GM04503 (cell line): ENCODE results near the gene SLC6A6.
A peak's percentile ranks its signal among the peaks of the same experiment; 100 is the strongest.

ENCODE experiments used
- DNase-seq: peaks from one replicate; pipeline ENCODE4 v3.0.0-alpha.2; 2012; ENCODE audit warnings: low read depth

The SLC6A6 gene

DNA sequence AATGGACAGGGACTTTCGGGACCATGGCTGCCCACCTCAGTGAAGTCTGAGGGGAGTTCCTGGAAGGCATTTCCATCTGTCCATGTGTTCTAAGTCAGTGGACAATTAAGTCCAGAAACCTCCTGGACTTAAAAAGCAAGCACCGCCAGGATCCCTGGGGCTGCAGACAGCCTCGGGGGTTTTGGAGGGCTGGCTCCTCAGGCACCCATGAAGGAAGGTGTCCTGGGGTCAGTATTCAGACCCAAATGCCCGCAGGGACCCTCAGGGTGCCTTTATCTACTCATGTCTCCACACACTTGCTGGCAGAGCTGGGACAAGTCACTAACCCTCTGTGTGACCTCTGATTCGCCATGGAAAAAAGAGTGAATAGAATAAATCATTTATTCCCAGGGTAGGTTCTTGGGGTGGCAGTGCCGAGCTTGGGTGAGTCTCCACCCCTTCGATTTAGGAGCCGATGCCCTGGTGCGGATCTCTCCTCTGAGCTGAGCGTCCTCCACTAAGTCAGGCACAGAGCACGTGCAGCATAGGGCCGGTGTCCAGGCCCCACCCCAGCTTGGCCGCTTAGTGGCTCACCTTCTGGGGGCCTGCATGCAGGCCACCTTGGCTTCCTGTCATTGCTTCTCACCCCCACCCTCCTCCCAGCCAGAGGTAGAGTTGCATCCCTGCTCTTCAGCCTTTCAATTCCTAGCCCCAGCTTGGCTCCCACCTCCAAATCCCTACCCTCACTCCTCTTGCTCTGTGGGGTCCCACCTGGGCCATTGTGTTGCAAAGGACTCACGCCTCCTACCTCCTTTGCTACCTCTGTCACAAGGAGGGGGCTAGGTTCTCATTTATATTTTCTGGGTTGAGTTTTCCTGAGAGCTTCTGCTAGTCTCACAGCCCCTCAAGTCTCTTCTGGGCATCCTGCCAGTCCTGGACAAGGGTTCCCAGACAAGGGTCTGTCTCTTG lies 19.9 kb downstream of the SLC6A6 start:
- DNase-seq: no peak

GRCh38 chr3:14423197-14423743 lies 20.9 kb downstream of the SLC6A6 start:
- DNase-seq: no peak

- DNase-seq: no peak
Measured at GRCh38 chr3:14423963-14424362, 21.6 kb downstream of the SLC6A6 start.

GRCh38 chr3:14424711-14425580 lies 22.5 kb downstream of the SLC6A6 start:
- no peak for DNase-seq

DNA sequence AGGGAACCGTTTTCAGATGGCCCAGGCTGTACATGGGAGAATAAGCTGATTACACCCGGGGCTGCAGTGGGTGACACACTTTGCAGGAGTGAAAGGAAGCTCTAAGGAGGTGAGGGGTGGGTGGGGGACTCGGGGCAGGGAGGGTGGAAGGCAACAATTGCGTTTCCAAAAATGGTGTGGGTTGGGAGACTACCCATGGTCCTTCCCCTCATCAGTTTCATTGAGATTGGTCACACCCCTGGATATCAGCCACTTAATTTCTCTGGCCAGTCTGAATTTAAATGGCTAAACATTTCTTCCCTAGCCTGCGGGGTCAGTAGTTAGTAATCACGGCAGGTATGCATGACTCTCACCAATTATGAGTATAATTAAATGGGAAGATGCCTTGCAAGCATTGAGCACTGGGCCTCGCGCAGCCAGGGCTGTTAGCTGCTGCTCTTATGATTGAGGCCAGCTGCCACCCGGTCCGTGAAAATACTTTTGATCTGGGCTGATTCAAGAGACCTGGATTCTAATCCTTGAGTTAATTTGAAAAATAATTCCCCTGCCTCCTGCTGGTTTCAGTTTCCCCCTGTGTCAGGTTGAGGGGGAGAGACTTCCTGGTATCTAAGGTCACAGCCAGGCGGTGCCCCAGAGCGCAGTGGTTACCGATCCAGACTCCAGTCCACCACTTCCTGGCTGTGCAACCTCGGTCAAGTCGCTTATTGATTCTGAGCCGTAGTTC lies 23.3 kb downstream of the SLC6A6 start:
- DNase-seq: no peak

DNA sequence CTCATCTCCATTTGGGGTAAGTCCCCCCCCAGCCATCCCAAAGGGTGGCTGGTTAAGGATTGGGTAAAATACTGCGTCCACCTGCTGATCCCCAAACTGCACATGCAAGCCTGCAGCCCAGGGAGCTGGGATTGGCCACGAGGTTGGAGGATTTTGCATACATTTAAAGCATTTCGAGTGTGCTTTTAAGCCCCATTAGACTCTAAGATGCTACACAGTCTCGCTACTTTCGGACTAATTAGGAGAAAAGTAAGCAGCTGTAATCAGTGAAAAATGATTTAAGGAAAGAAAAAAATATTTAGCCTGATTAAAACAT lies 23.9 kb downstream of the SLC6A6 start:
- no peak for DNase-seq

GRCh38 chr3:14428087-14429033 lies 26.0 kb downstream of the SLC6A6 start:
- no peak for DNase-seq

DNA sequence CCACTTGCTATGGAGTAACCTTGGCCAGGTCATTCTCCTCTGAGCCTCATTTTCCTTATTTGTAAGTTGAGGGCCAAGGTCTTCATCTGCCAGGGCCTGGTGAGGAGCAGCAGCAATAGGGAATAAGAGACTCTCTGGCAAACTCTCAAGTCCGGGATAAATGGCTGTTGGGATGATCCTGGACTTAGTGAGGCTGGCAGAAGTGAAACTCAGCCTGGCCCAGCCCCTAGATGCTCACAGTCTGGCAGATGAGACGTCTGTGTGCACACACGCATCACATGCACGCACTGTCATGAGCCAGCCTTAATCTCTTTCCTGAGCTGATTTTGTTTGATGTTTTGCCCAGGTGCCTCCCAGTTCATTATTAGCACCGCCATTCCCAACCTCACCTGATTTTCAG lies 26.8 kb downstream of the SLC6A6 start:
- DNase-seq: no peak

DNA sequence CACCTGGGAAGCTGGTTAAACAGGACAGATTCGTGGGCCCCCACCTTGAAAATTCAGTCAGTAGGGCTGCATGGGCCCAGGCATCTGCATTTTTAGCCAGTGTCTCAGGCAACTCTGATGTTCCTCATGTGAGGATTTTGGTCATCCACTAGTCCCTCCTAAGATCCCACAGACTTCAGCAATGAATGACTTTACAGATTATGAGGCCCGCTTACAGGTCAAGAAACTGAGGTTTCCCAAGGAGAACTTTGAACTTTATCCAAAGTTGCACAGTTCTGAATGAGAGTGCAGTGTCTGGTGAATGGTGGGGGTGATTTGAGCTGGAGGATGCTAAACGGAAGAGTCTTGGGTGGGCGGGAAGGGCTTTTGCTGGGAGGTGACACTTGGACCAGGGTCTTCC lies 27.2 kb downstream of the SLC6A6 start:
- no peak for DNase-seq

DNA sequence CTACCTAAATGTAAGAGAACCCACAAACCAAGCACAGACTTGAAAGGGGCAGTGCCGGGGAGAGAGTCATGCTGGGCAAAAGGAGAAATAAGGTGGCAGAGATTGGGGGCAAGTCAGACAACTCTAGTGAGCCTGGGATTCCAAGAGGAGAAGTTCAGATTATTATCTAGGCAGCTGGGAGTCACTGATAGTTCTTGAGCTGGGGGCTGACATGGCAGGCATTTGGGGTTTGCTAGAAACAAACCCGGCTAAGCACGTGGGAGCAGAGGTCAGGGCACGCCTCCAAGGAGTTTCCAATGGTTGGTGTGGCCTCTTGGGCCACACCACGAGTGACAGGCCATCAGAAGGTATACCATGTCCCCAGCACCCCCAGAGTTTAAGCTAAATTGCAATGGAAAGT lies 27.6 kb downstream of the SLC6A6 start:
- no peak for DNase-seq

DNA sequence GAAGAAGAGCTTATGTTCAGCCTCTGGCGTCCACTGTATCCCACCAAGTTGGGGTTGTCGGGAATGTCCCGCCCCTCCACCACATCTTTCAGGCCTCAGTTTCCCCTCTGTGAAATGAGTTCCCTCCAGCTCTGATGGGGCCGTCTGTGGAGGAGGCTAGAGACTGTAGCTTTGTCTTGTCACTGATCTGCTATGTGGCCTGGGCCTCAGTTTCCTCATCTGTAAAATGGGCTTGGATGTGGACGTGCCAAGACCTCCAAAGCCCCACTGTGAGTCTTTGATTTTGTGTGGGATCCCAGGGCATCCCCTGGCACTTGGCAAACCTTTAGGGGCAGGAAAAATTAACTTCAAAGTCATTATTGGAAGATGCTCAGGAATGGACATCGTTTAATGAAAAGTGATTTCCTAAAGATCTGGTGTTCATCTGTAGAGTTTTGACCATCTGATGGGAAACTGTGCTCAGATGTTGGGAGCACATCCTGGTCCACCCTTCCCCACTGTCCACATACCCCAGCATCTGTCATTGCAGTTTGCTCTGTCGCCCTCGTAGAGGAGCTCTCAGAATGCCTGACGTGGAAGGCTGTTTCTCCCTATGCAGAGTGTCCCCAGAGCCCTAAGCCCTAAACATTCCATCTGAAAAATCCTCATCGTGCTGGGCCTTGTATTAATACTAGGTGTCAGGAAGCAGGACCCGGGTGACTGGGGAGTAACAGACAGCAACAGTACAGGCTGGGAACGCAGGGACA lies 28.5 kb downstream of the SLC6A6 start:
- no peak for DNase-seq

- DNase-seq: no peak
Measured at GRCh38 chr3:14431452-14431916, 29.1 kb downstream of the SLC6A6 start.

DNA sequence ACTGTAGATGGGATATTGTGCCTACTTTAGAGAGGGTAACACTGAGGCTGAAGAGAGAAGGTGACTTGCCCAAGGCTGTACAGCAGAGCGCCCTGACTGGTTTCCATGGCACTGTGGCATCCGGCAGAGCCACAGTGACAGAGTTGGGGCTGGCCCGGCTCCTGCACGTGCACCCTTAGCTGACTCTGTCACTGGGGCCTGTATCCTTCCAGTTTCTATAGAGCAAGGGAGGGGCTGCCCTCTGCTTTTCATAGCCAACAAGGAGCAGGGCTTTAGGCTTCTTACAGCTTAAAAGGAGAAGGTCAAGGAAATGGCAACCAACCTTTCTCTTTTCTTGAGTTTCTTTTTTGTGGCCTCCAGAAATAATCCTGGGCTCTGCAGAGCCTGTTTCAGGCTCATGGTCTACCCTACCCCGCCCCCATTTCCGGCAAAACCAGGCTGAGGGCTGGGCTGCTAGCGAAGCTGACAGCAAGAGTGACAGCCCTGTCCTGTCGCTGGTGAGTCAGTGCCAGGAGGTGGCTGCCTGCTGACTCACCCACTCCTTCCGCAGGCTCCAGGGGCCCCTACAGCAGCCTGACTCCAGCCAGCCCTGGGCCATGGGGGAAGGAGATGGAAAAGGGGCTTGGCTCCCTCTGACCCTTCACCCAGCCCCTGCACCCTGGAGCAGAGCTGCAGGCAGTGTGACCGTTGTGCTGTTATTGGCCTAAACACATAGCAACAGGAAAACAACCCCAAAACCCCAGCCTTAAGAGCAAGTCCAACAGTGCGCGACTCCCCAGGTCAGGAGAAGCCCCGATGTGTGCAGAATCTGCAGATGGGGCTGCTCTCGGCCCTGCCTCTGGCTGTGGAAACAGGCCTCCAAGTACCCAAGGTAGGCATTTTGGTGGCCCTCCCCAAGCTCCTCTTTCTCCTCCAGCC lies 29.8 kb downstream of the SLC6A6 start:
- DNase-seq: peak; percentile 50

- no peak for DNase-seq
Measured at GRCh38 chr3:14433106-14433505, 30.7 kb downstream of the SLC6A6 start.

GRCh38 chr3:14434126-14434497 lies 31.7 kb downstream of the SLC6A6 start:
- peak; percentile 35 for DNase-seq

- DNase-seq: no peak
Measured at GRCh38 chr3:14434498-14435151, 32.2 kb downstream of the SLC6A6 start.

GRCh38 chr3:14435175-14436014 lies 33.0 kb downstream of the SLC6A6 start:
- peak; percentile 31 for DNase-seq

GRCh38 chr3:14436954-14437281 lies 34.5 kb downstream of the SLC6A6 start:
- DNase-seq: no peak
